ENCODE data around the gene ST3GAL3.

ST3GAL3 gene

GRCh38 chr1:43789604-43790550, 82.5 kb downstream of the ST3GAL3 start:
- peaks cover 11% of the 10 kb centered on the region for H3K36me3 ChIP-seq (ENCODE audit: insufficient read depth, low read length)
- no peak overlapping the region for H3K9ac ChIP-seq (ENCODE audit: insufficient read length)
- no peak overlapping the region for H3K4me3 ChIP-seq
- no peaks in the 10 kb centered on the region for H3K9me3 ChIP-seq (ENCODE audit: low read depth, low read length)
- H3K27ac ChIP-seq, result no peak overlapping the region
- DNase-seq (ENCODE audit: low read depth, low spot score), result no peak
- TF ChIP-seq FOXP2 (optimal IDR thresholded peaks at IDR 0.05; ENCODE audit: control extremely low read depth, extremely low read length, insufficient read depth) (no peak), EZH2 (IDR thresholded peaks at IDR 0.05) (no peak), POLR2AphosphoS5 (IDR thresholded peaks at IDR 0.05; ENCODE audit: borderline replicate concordance, low read depth, low read length) (no peak)

- no peaks in the 10 kb centered on the region for H3K9me3 ChIP-seq (ENCODE audit: low read depth, low read length)
- no peak overlapping the region for H3K27ac ChIP-seq
- no peak for TF ChIP-seq FOXP2 (optimal IDR thresholded peaks at IDR 0.05; ENCODE audit: control extremely low read depth, extremely low read length, insufficient read depth)
- TF ChIP-seq EZH2 (IDR thresholded peaks at IDR 0.05), result no peak
- no peak for TF ChIP-seq POLR2AphosphoS5 (IDR thresholded peaks at IDR 0.05; ENCODE audit: borderline replicate concordance, low read depth, low read length)
- no peak overlapping the region for H3K9ac ChIP-seq (ENCODE audit: insufficient read length)
- H3K36me3 ChIP-seq (ENCODE audit: insufficient read depth, low read length), result peaks cover 11% of the 10 kb centered on the region
- no peak for DNase-seq (ENCODE audit: low read depth, low spot score)
- H3K4me3 ChIP-seq, result no peak overlapping the region
These were observed 83.9 kb downstream of the ST3GAL3 start for GRCh38 chr1:43791243-43791642.

- Histone ChIP-seq H3K9me3 (ENCODE audit: low read depth, low read length) (no peaks in the 10 kb centered on the region), H3K4me3 (peak overlapping the region; percentile 49), H3K27ac (peak overlapping the region; percentile 95), H3K9ac (ENCODE audit: insufficient read length) (no peak overlapping the region), H3K36me3 (ENCODE audit: insufficient read depth, low read length) (peaks cover 26% of the 10 kb centered on the region)
- no peak for TF ChIP-seq POLR2AphosphoS5 (IDR thresholded peaks at IDR 0.05; ENCODE audit: borderline replicate concordance, low read depth, low read length)
- no peak for TF ChIP-seq EZH2 (IDR thresholded peaks at IDR 0.05)
- TF ChIP-seq FOXP2 (optimal IDR thresholded peaks at IDR 0.05; ENCODE audit: control extremely low read depth, extremely low read length, insufficient read depth), result no peak
- peak; percentile 66 for DNase-seq (ENCODE audit: low read depth, low spot score)
These were observed 88.8 kb downstream of the ST3GAL3 start for GRCh38 chr1:43796111-43796581.

- Histone ChIP-seq H3K36me3 (ENCODE audit: insufficient read depth, low read length) (peaks cover 21% of the 10 kb centered on the region), H3K9me3 (ENCODE audit: low read depth, low read length) (no peaks in the 10 kb centered on the region), H3K4me3 (no peak overlapping the region), H3K9ac (ENCODE audit: insufficient read length) (no peak overlapping the region), H3K27ac (no peak overlapping the region)
- no peak for DNase-seq (ENCODE audit: low read depth, low spot score)
- no peak for TF ChIP-seq FOXP2 (optimal IDR thresholded peaks at IDR 0.05; ENCODE audit: control extremely low read depth, extremely low read length, insufficient read depth)
These were observed 90.6 kb downstream of the ST3GAL3 start for GRCh38 chr1:43797891-43798290.

- Histone ChIP-seq H3K9me3 (ENCODE audit: low read depth, low read length) (no peaks in the 10 kb centered on the region), H3K9ac (ENCODE audit: insufficient read length) (no peak overlapping the region), H3K27ac (no peak overlapping the region), H3K4me3 (no peak overlapping the region), H3K36me3 (ENCODE audit: insufficient read depth, low read length) (peaks cover 14% of the 10 kb centered on the region)
- TF ChIP-seq FOXP2 (optimal IDR thresholded peaks at IDR 0.05; ENCODE audit: control extremely low read depth, extremely low read length, insufficient read depth) (no peak), EZH2 (IDR thresholded peaks at IDR 0.05) (no peak), POLR2AphosphoS5 (IDR thresholded peaks at IDR 0.05; ENCODE audit: borderline replicate concordance, low read depth, low read length) (no peak)
- DNase-seq (ENCODE audit: low read depth, low spot score), result no peak
These were observed 92.6 kb downstream of the ST3GAL3 start for GRCh38 chr1:43799656-43800635.

- no peak overlapping the region for H3K4me3 ChIP-seq
- no peak overlapping the region for H3K9ac ChIP-seq (ENCODE audit: insufficient read length)
- H3K9me3 ChIP-seq (ENCODE audit: low read depth, low read length), result no peaks in the 10 kb centered on the region
- TF ChIP-seq EZH2 (IDR thresholded peaks at IDR 0.05), result no peak
- no peak for TF ChIP-seq POLR2AphosphoS5 (IDR thresholded peaks at IDR 0.05; ENCODE audit: borderline replicate concordance, low read depth, low read length)
- no peak for TF ChIP-seq FOXP2 (optimal IDR thresholded peaks at IDR 0.05; ENCODE audit: control extremely low read depth, extremely low read length, insufficient read depth)
- H3K27ac ChIP-seq, result no peak overlapping the region
- no peak for DNase-seq (ENCODE audit: low read depth, low spot score)
- peaks cover 14% of the 10 kb centered on the region for H3K36me3 ChIP-seq (ENCODE audit: insufficient read depth, low read length)
These were observed 93.4 kb downstream of the ST3GAL3 start for GRCh38 chr1:43800771-43801170.

GRCh38 chr1:43801203-43801602, 93.9 kb downstream of the ST3GAL3 start:
- no peak overlapping the region for H3K4me3 ChIP-seq
- no peak overlapping the region for H3K9ac ChIP-seq (ENCODE audit: insufficient read length)
- peaks cover 17% of the 10 kb centered on the region for H3K36me3 ChIP-seq (ENCODE audit: insufficient read depth, low read length)
- no peaks in the 10 kb centered on the region for H3K9me3 ChIP-seq (ENCODE audit: low read depth, low read length)
- TF ChIP-seq POLR2AphosphoS5 (IDR thresholded peaks at IDR 0.05; ENCODE audit: borderline replicate concordance, low read depth, low read length) (no peak), EZH2 (IDR thresholded peaks at IDR 0.05) (no peak), FOXP2 (optimal IDR thresholded peaks at IDR 0.05; ENCODE audit: control extremely low read depth, extremely low read length, insufficient read depth) (no peak)
- no peak overlapping the region for H3K27ac ChIP-seq
- no peak for DNase-seq (ENCODE audit: low read depth, low spot score)
